Activated T-helper 1 cell treated with Interleukin-2 at 50 U/mL for 16 hours (primary cell): ENCODE data around the gene C3orf52.

Experiments used
- DNase-seq: peaks from one replicate; pipeline ENCODE4 v3.0.0-alpha.2; 2020; ENCODE audit warnings: low read depth

C3orf52 gene

DNA sequence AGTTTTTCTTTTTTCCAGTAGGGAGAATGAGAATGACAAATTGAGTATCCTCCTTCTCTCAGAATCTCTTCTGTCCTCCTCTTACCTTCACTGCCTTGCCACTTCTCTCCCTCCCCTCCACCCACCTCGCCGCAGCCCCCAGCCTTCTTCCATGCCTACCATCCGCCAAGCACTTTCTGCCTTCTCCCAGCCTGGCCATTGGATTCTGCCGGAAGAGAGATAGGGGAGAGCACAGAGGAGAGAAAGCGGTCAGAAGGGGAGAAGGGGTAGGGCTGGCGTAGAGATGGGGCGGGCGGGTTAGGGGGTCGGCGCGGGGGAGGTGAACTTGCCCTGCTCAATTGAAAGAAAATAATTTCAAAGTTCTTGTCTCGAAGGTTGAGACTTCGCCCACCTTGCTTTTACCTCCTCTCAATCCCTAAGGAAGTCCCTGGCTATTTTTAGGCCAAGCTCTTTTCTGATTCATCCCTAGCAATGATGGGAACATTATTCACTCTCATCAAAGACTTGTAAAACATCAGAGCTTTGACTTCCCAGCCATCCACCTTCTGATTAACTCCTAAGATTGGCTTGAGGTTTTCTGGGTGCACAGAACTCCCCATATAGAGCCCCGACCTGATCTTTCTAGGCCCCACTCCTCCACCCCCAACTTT, 811 bp downstream of the C3orf52 start:
- DNase-seq = no peak

- no peak for DNase-seq
Observed at GRCh38 chr3:112087746-112088145, 1.6 kb downstream of the C3orf52 start.

DNA sequence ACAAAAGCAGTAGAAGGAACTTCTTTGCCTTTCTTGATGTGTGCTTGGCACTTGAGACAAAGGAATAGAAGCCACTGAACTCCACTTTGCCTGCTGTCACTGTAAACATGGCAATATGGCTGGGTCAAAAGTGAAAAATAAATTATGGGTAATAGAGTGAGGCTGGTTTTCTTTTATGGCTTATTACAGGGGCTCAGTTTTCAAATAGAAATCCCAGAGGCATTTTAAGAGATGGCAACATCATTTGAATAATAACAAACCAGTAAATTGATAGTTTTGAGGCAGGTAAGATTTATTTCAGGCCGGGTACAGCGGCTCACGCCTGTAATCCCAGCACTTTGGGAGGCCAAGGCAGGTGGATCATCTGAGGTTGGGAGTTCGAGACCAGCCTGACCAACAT, 2.8 kb downstream of the C3orf52 start:
- no peak for DNase-seq

GRCh38 chr3:112089956-112090886, 4.0 kb downstream of the C3orf52 start:
- no peak for DNase-seq

DNA sequence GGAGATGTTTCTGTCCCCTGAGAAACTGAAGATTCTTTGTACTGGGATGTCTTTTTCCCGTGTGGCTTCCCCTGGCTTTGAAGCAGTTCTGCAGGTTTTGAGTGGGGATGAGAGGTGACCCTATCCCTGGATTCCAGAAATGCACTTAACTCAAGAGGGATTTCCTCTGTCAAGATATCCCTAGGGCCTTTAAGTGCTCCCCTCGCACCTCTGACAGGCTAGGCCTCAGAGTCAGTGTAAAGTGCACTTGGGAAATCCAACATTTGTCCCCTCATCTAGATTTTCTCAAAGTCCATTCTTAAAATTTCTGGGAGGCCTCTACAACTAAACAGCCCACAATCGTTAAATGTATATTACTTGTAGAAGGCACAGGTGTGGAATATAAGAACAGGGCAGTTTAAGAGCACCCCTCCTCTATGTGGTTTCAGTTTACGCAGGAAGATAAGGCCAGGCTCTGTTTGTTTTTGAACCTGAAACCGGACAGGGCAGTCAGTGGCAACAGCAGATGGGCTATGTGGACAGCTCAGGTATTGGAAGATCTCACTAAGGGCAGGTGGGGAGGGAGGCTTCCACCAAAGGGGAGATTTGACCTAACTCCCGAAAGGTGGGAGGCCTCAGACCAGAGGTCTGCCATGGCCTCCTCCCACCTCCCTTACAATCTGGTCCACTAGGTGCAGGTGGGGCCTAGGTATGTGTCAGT, 4.8 kb downstream of the C3orf52 start:
- DNase-seq = no peak

DNA sequence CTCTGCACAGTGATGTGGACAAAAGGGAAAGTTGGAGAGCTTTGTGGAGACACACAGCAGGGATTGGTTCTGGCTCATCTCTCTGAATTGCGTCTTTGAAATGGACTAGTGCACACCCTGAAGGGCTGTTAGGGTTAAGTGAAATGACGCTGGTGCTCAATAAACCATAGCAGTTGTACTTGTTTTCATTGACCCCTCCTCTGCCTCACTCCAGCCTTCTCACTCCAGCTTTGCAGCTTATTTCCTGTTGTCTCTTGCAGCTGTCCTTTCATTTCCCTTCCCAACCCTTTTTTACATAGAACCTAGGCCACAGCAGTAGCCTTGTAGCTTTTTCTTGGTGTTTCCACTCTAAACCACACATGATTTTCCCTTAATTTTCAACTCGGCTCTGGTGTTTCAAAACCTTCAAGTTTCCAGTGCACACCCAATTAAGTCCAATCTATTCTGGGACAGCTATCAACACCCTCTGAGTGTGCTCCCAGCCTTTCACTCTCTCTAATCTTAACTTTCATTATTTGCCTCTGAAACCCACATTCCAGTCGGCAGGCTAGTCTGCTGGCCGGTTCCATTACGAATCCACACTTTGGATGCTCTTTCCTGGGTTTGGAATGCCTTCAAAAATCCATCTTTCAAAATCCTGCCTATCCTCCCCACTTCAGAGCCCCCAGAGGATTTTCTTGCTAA, 6.4 kb downstream of the C3orf52 start:
- no peak for DNase-seq

GRCh38 chr3:112093180-112093522, 7.0 kb downstream of the C3orf52 start:
- DNase-seq = no peak

DNA sequence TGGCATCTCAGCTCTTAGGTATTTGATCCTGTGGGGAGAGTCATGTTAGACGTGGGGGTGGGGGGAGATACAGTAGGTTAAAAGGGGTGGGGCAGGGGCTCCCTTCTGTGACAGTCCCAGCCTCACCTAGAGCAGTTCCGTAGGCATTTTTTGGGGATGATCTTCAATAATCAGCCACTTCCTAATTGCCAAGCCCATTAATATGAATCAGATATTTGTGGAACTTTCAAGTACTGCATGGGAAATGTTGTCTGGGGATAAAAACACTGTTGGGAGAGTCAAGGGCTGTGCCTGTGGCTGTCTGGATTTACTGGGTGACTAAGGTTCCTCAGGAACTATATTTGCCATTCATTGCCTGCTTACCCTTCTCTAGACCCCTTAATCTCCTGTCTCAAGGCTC, 9.5 kb downstream of the C3orf52 start:
- DNase-seq = no peak

- no peak for DNase-seq
Observed at GRCh38 chr3:112096176-112096575, 10.0 kb downstream of the C3orf52 start.

DNA sequence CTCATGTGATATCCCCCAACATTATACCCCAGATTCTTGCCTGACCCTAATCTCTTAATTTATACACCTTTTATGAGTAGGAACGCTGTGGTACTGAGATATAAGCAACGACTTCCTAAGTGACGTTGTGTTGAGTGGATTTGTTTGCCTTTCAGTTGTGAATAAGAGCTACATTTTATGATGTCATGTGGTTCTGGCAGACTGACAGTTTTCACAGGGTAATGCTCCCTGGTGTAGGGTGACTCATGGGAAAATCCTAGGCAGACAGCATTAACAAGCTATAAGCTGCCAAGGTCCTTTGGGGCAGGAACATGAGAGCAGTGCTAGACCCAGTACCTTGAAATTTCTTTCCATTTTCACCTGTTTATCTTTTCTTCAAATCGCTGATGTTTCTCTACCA, 11.2 kb downstream of the C3orf52 start:
- no peak for DNase-seq

GRCh38 chr3:112101916-112102315, 15.7 kb downstream of the C3orf52 start:
- no peak for DNase-seq

DNA sequence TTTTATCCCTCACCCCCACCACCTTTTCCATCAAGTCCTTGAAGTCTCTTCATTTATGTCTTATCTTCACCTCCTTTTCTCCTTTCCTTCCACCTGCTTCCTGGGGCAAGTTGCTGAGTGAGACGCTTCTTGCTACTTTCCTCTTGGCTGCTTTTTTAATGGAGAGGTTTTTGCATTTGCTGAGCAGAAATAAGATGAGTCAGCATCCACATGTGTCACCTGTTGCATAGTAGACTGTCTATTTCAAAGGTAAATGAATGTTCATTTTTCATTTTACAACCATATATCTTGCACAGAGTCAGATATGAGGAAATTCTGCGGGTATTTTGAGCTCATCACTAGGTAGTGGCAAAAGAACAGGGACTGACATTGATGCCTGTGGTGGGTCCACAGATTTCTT, 18.6 kb downstream of the C3orf52 start:
- DNase-seq = no peak

GRCh38 chr3:112109322-112109721, 23.1 kb downstream of the C3orf52 start:
- DNase-seq = no peak

GRCh38 chr3:112111785-112112402, 25.7 kb downstream of the C3orf52 start:
- DNase-seq = peak; percentile 33

- no peak for DNase-seq
Observed at GRCh38 chr3:112114576-112115160, 28.5 kb downstream of the C3orf52 start.

- DNase-seq = no peak
Observed at GRCh38 chr3:112115161-112115739, 29.1 kb downstream of the C3orf52 start.

GRCh38 chr3:112115806-112116383, 29.7 kb downstream of the C3orf52 start:
- DNase-seq = no peak

- no peak for DNase-seq
Observed at GRCh38 chr3:112116748-112117186, 30.6 kb downstream of the C3orf52 start.

GRCh38 chr3:112117415-112117814, 31.2 kb downstream of the C3orf52 start:
- DNase-seq = no peak

DNA sequence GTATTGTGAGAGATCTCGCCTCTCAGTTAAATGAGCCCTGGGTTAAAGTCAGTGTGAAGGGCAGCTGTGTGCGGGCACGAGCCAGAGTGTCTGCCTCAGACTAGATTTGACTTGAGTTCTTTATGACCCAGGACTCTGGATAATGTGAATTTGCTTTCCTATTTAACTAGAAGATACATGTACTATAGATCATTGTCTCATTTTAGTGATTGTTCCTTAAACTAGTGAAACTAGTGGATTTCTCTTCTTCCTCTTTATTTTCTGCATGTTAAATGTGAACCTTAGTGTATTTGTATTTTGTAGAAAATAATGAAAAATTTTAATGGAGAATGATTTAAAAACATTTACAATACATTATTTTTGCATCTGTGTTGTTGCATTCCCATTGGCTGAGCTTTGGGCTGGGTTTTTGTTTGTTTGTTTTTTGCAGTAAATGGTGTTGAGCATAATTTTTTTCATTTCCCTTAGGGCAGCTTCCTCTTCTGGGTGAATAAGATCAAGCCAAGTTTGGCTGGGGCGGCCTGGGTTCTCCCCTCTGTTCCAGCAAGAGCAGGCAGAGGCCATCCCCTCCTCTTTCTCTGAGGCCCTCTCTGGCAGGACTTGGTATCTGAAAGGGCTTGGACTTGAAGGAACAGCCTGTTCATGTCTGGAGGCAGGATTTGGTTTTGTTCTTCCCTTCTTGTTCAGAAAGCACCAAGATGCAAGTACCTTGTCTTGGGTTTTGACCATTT, 31.8 kb downstream of the C3orf52 start:
- DNase-seq = no peak
